Kidney (tissue), 14 donors: ENCODE measurements around the gene DNAH6. TPM values are rescaled to one million over a fixed set of nuclear protein-coding genes. Genes with fewer than 3 reads are reported as not detected.

Experiments
- DNase-seq, 5 donors: peaks; one replicate each; pipeline ENCODE4 v3.0.0-alpha.2; 2013 to 2020
- FAIRE-seq: peaks from 2 replicates; lab custom pipeline; 2012; peaks lifted over from hg19 to GRCh38; lab: Jason Lieb, UNC
- H3K27ac ChIP-seq, 2 donors: one replicate each; pipeline ENCODE4 v1.7.0; 2013; ENCODE audit warnings: low read depth in 2 of 2, low read length in 2 of 2, inconsistent platforms in 1 of 2
- H3K27me3 ChIP-seq: one replicate; pipeline ENCODE4 v1.7.1; 2013; ENCODE audit warnings: low read length, inconsistent platforms; ENCODE audit not compliant: control insufficient read depth, insufficient read depth
- H3K36me3 ChIP-seq, 3 donors: one replicate each; pipeline versions ENCODE4 v1.7.0 to v1.7.1; 2013; ENCODE audit warnings: low read length in 3 of 3, control low read depth in 1 of 3, inconsistent platforms in 1 of 3; ENCODE audit not compliant: insufficient read depth in 3 of 3, control insufficient read depth in 2 of 3
- H3K4me1 ChIP-seq, 3 donors: one replicate each; pipeline versions ENCODE4 v1.7.0 to v1.7.1; 2013; ENCODE audit warnings: low read length in 3 of 3, inconsistent platforms in 1 of 3, low read depth in 1 of 3; ENCODE audit not compliant: control insufficient read depth in 2 of 3, insufficient read depth in 2 of 3
- H3K4me3 ChIP-seq, 3 donors: one replicate each; pipeline versions ENCODE4 v1.7.0 to v1.8.1; 2013; ENCODE audit warnings: low read length in 3 of 3, control low read depth in 1 of 3, inconsistent platforms in 1 of 3
- H3K9ac ChIP-seq, 3 donors: one replicate each; pipeline versions ENCODE4 v1.7.0 to v1.7.1; 2013; ENCODE audit warnings: low read length in 3 of 3, control low read depth in 1 of 3, inconsistent platforms in 1 of 3
- H3K9me3 ChIP-seq, 3 donors: one replicate each; pipeline versions ENCODE4 v1.7.0 to v1.7.1; 2013; ENCODE audit warnings: low read length in 3 of 3, control low read depth in 1 of 3, inconsistent platforms in 1 of 3; ENCODE audit not compliant: control insufficient read depth in 2 of 3, insufficient read depth in 1 of 3
- CTCF ChIP-seq: IDR thresholded peaks from 3 replicates; pipeline ENCODE4 v1.5.1; 2012; ENCODE audit warnings: mild to moderate bottlenecking, moderate library complexity, borderline replicate concordance; ENCODE audit not compliant: insufficient read depth; ENCODE audit errors: extremely low read depth
- intact Hi-C: fragments of 100-400 bp; cut with DNase I; formaldehyde crosslinking; loops from one replicate; pipeline ENCODE4 v1.11.1; 2022
- polyA plus RNA-seq: library from polyadenylated mRNA; stranded (reverse); fragments of 350-450 nt; fragmentation: Illumina TruSeq; extraction: RNeasy Lipid Tissue Mini Kit (QIAGEN cat#74804); gene quantifications from one replicate; pipeline ENCODE4 v1.2.3, GENCODE V29; 2014; ENCODE audit warnings: low read depth, low replicate concordance; ENCODE audit not compliant: insufficient read depth
- total RNA-seq: library from RNA; stranded (reverse); fragmentation: NEBNext Ultra II Directional; extraction: Animal tissue kit (Norgen Biotek cat#: 25700); gene quantifications from one replicate; pipeline ENCODE4 v1.2.1, GENCODE V29; 2021
- donor health status: control.
- donor health status: control.
- donor health status: control.
- donor health status: control.
- donor health status: control.
- donor health status: DM: yes; HTN: yes; CAD: no.
- donor health status: Normal renal cell carcinoma (clear cell type).

DNAH6 gene
- total and polyA plus RNA-seq, 2 donors from 2014 or later = 0.34 to 4.6 TPM

DNA sequence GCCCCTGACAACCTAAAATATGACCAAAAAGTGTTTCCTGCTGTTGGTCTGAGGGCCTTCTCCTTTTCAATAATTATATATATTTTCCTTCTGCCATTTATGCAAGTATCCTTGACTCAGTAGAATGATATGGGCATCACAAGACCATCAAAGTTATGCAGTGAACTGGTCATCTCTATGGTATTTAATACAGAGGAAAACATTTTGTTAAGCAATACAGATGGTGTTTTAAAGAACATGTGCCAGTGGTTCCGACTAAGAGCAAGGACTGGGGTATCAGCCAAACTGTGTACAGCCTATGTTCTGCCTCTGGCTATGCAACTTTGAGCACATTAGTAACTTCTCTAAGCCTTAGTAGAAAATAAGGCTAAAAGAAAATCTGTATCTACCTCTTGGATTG is 185.6 kb downstream of the DNAH6 start:
- H3K36me3 ChIP-seq = no peaks in the 10 kb centered on the region
- no peak for FAIRE-seq
- H3K4me1 ChIP-seq = no peaks in the 10 kb centered on the region
- H3K4me3 ChIP-seq = no peak overlapping the region
- intact Hi-C loops = no loop called here
- H3K9ac ChIP-seq = no peak overlapping the region
- H3K27me3 ChIP-seq = no peaks in the 10 kb centered on the region
- no peaks in the 10 kb centered on the region for H3K9me3 ChIP-seq
- no peak for TF ChIP-seq CTCF
- DNase-seq = no peak
- H3K27ac ChIP-seq = no peak overlapping the region

DNA sequence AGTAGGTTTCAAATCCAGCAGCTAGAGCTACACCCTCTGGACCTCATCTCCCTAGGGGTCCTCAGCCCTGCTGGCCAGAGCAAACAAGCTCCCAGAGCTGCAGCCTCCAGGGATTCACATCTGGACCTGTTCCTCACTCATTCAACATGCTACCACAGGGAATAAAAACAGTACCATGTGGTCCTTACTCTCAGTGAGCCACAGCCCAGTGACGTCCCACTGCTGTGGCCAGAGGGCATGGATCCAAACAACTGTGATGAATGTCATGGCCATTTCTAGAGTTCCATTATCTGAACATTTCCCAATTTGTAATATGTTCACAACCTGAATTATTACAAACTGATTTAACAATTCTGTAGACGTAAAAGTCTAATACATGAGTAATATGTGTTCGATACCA is 186.6 kb downstream of the DNAH6 start:
- Histone ChIP-seq H3K36me3 (no peaks in the 10 kb centered on the region), H3K4me3 (no peak overlapping the region), H3K9me3 (no peaks in the 10 kb centered on the region), H3K9ac (no peak overlapping the region), H3K27ac (no peak overlapping the region), H3K4me1 (no peaks in the 10 kb centered on the region), H3K27me3 (no peaks in the 10 kb centered on the region)
- intact Hi-C loops = no loop called here
- DNase-seq (no peak), FAIRE-seq (no peak)
- no peak for TF ChIP-seq CTCF

DNA sequence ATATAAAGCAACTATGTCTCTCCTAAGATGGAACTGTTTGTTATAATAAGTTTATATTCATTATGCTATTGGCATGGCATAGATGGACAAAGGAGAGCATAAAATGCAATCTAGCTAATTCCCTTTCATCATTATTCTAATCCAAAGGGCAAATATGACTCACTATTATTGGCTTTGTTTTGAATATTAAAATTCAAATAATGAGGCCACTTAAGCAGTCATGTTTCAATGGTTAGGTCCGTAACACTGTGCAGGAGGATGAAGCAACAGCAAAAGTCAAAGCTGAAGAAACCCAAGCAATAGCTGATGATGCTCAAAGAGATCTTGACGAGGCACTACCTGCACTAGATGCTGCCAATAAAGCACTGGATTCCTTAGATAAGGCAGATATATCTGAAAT is 187.5 kb downstream of the DNAH6 start:
- no peak for TF ChIP-seq CTCF
- H3K9me3 ChIP-seq = no peaks in the 10 kb centered on the region
- intact Hi-C loops = no loop called here
- FAIRE-seq (no peak), DNase-seq (no peak)
- no peak overlapping the region for H3K9ac ChIP-seq
- H3K4me1 ChIP-seq = no peaks in the 10 kb centered on the region
- no peaks in the 10 kb centered on the region for H3K36me3 ChIP-seq
- H3K4me3 ChIP-seq = no peak overlapping the region
- H3K27ac ChIP-seq = no peak overlapping the region
- no peaks in the 10 kb centered on the region for H3K27me3 ChIP-seq
